A549 (cell line): ENCODE results near the gene LAMC1. TPM values are rescaled to one million over a fixed set of nuclear protein-coding genes. Genes with fewer than 3 reads are reported as not detected.

Source experiments
- ATAC-seq, 2 experiments: fragments of 200-7000 bp in 1 of 2; fragments of >200 bp in 1 of 2; cut with Nextera tagmentation in 1 of 2; cut with Tn5 transposase in 1 of 2; 3 replicates each; pipeline versions ENCODE4 v1.8.0 to v1.9.1; 2018 to 2020; ENCODE audit warnings: mild to moderate bottlenecking in 1 of 2, moderate library complexity in 1 of 2
- CTCF ChIA-PET: fragments of 300-600 bp; sonication (Branson Sonifier 250); formaldehyde crosslinking; extraction: SDS; loops from one replicate; lab custom pipeline; 2021; ENCODE audit warnings: antibody characterized with exemption, inconsistent platforms; lab: Yijun Ruan, JAX
- POLR2A ChIA-PET: fragments of 350-600 bp; formaldehyde crosslinking; extraction: SDS; loops from one replicate; lab custom pipeline; 2021; ENCODE audit warnings: antibody characterized with exemption, inconsistent platforms; lab: Yijun Ruan, JAX
- DNase-seq, 2 experiments: peaks; one replicate each; pipeline versions ENCODE4 v3.0.0 to v3.0.0-alpha.2; 2011 to 2016; ENCODE audit warnings: low read depth in 1 of 2, low spot score in 1 of 2
- FAIRE-seq: peaks from 2 replicates; lab custom pipeline; 2011; peaks lifted over from hg19 to GRCh38; lab: Jason Lieb, UNC
- H3K27ac ChIP-seq, 2 experiments: fragments of >200 bp; sonication (Bioruptor Twin); formaldehyde crosslinking; 3 replicates each; pipeline ENCODE4 v1.5.1; 2016 to 2017
- H3K4me1 ChIP-seq: fragments of >200 bp; sonication (Bioruptor Twin); formaldehyde crosslinking; 3 replicates; pipeline ENCODE4 v1.6.1; 2016
- H3K4me2 ChIP-seq: fragments of >200 bp; sonication (Bioruptor Twin); formaldehyde crosslinking; 3 replicates; pipeline ENCODE4 v1.6.1; 2016
- H3K4me3 ChIP-seq: fragments of >200 bp; sonication (Bioruptor Twin); formaldehyde crosslinking; 3 replicates; pipeline ENCODE4 v1.5.1; 2016
- H3K9me3 ChIP-seq: fragments of >200 bp; sonication (Bioruptor Twin); formaldehyde crosslinking; 3 replicates; pipeline ENCODE4 v1.6.1; 2016
- BHLHE40 ChIP-seq: IDR thresholded peaks from 2 replicates; pipeline ENCODE4 v1.6.1; 2012; ENCODE audit warnings: low read depth, low read length, inconsistent platforms
- CBX2 ChIP-seq: fragments of 200-600 bp; sonication (generic); IDR thresholded peaks from 2 replicates; pipeline ENCODE4 v1.6.1; 2016; ENCODE audit warnings: low read depth, mild to moderate bottlenecking, borderline replicate concordance
- CBX8 ChIP-seq: fragments of 200-600 bp; sonication (generic); IDR thresholded peaks from 2 replicates; pipeline ENCODE4 v1.6.1; 2016
- CHD2 ChIP-seq: fragments of 150-350 bp; IDR thresholded peaks from 2 replicates; pipeline ENCODE4 v1.6.1; 2014; ENCODE audit warnings: low read length; ENCODE audit not compliant: partially characterized antibody
- CHD4 ChIP-seq: fragments of 200-600 bp; sonication (generic); IDR thresholded peaks from 2 replicates; pipeline ENCODE4 v1.6.1; 2016; ENCODE audit warnings: antibody characterized with exemption, mild to moderate bottlenecking, borderline replicate concordance
- EHF ChIP-seq: fragments of 250-450 bp; sonication (Bioruptor Pico); IDR thresholded peaks from 2 replicates; pipeline ENCODE4 v1.5.0; 2020; ENCODE audit warnings: mild to moderate bottlenecking
- EHMT2 ChIP-seq: fragments of 200-600 bp; sonication (generic); IDR thresholded peaks from 2 replicates; pipeline ENCODE4 v1.6.1; 2016; ENCODE audit warnings: antibody characterized with exemption, low read depth, mild to moderate bottlenecking, moderate library complexity
- EP300 ChIP-seq, 2 experiments: fragments of >200 bp; sonication (Bioruptor Twin); formaldehyde crosslinking; IDR thresholded peaks; 2 replicates in 1 of 2; 3 replicates in 1 of 2; pipeline ENCODE4 v1.6.1; 2016 to 2017
- ESRRA ChIP-seq: fragments of 150-350 bp; IDR thresholded peaks from 2 replicates; pipeline ENCODE4 v1.6.1; 2014; ENCODE audit warnings: mild to moderate bottlenecking, low read length, borderline replicate concordance
- FOSB ChIP-seq: fragments of 250-450 bp; sonication (Bioruptor Pico); IDR thresholded peaks from 2 replicates; pipeline ENCODE4 v1.5.0; 2020; ENCODE audit warnings: mild to moderate bottlenecking, moderate library complexity
- FOXS1 ChIP-seq: fragments of 250-450 bp; sonication (Bioruptor Pico); IDR thresholded peaks from 2 replicates; pipeline ENCODE4 v1.5.0; 2020; ENCODE audit warnings: mild to moderate bottlenecking, moderate library complexity
- GATA3 ChIP-seq: IDR thresholded peaks from 2 replicates; pipeline ENCODE4 v1.6.1; 2012; ENCODE audit warnings: borderline replicate concordance
- HDAC2 ChIP-seq: fragments of 200-600 bp; sonication (generic); IDR thresholded peaks from 2 replicates; pipeline ENCODE4 v1.6.1; 2016
- HOXB5 ChIP-seq: fragments of 250-450 bp; sonication (Bioruptor Pico); IDR thresholded peaks from 2 replicates; pipeline ENCODE4 v1.5.0; 2020; ENCODE audit warnings: mild to moderate bottlenecking, moderate library complexity
- JUN ChIP-seq, 2 experiments: fragments of >200 bp; sonication (Bioruptor Twin); formaldehyde crosslinking; IDR thresholded peaks; 2 replicates in 1 of 2; 3 replicates in 1 of 2; pipeline ENCODE4 v1.6.1; 2016 to 2017
- MAFK ChIP-seq: fragments of 450-650 bp; IDR thresholded peaks from 2 replicates; pipeline ENCODE4 v1.6.1; 2014; ENCODE audit not compliant: partially characterized antibody
- NFE2L2 ChIP-seq: fragments of 150-350 bp; conservative IDR thresholded peaks from 2 replicates; pipeline ENCODE4 v1.6.1; 2014; ENCODE audit warnings: low read length
- NPAS2 ChIP-seq: fragments of 250-450 bp; sonication (Bioruptor Pico); IDR thresholded peaks from 2 replicates; pipeline ENCODE4 v1.8.0; 2022; ENCODE audit warnings: mild to moderate bottlenecking, moderate library complexity, borderline replicate concordance
- POLR2A ChIP-seq: IDR thresholded peaks from 2 replicates; pipeline ENCODE4 v1.6.1; 2012; ENCODE audit warnings: mild to moderate bottlenecking, low read length
- RAD21 ChIP-seq, 2 experiments: fragments of >200 bp in 1 of 2; sonication (Bioruptor Twin) in 1 of 2; formaldehyde crosslinking in 1 of 2; IDR thresholded peaks in 1 of 2; conservative IDR thresholded peaks in 1 of 2; 2 replicates in 1 of 2; 3 replicates in 1 of 2; pipeline ENCODE4 v1.6.1; 2012 to 2018; ENCODE audit warnings: inconsistent platforms in 1 of 2
- RARB ChIP-seq: fragments of 250-450 bp; sonication (Bioruptor Pico); IDR thresholded peaks from 2 replicates; pipeline ENCODE4 v1.8.0; 2021; ENCODE audit warnings: mild to moderate bottlenecking, moderate library complexity
- RCOR1 ChIP-seq: fragments of 150-350 bp; IDR thresholded peaks from 2 replicates; pipeline ENCODE4 v1.6.1; 2014; ENCODE audit warnings: antibody characterized with exemption, low read length, low read depth
- SREBF2 ChIP-seq: fragments of 450-650 bp; IDR thresholded peaks from 2 replicates; pipeline ENCODE4 v1.6.1; 2014; ENCODE audit warnings: mild to moderate bottlenecking, moderate library complexity
- ZFP36 ChIP-seq: fragments of 450-650 bp; IDR thresholded peaks from 2 replicates; pipeline ENCODE4 v1.6.1; 2014; ENCODE audit warnings: borderline replicate concordance; ENCODE audit not compliant: partially characterized antibody
- WGBS: methylation state at CpG from one replicate; pipeline ENCODE4 v1.1.6; 2017; ENCODE audit errors: missing lambda C conversion rate; 5-methylcytosine and 5-hydroxymethylcytosine counted together
- polyA plus RNA-seq, 4 experiments: library from polyadenylated mRNA; depleted of rRNA in 3 of 4; stranded (reverse); fragments of >200 nt; fragmentation: RNase III in 1 of 4; extraction: RNeasy Plus Mini Kit Qiagen cat#74134 plus additional on column Dnase treatment in 1 of 4; gene quantifications; 2 replicates in 3 of 4; 3 replicates in 1 of 4; pipeline ENCODE4 v1.2.3, GENCODE V29; 2011 to 2017
- TF ChIP-seq, protein P1 (sequence below): fragments of >200 bp; sonication (Bioruptor Twin); formaldehyde crosslinking; IDR thresholded peaks from 3 replicates; pipeline ENCODE4 v1.6.1; 2016
- TF ChIP-seq, protein P2 (sequence below): fragments of 150-350 bp; IDR thresholded peaks from 2 replicates; pipeline ENCODE4 v1.6.1; 2014; ENCODE audit warnings: low read depth, mild to moderate bottlenecking, low read length
- TF ChIP-seq, protein P3 (sequence below): fragments of >200 bp; sonication (Bioruptor Twin); formaldehyde crosslinking; IDR thresholded peaks from 3 replicates; pipeline ENCODE4 v1.5.1; 2016
- TF ChIP-seq, protein P4 (sequence below): fragments of 200-600 bp; sonication (generic); IDR thresholded peaks from 2 replicates; pipeline ENCODE4 v1.6.1; 2016; ENCODE audit warnings: antibody characterized with exemption, mild to moderate bottlenecking, moderate library complexity
- TF ChIP-seq, protein P5 (sequence below): fragments of 250-450 bp; sonication (Bioruptor Pico); IDR thresholded peaks from 2 replicates; pipeline ENCODE4 v1.5.0; 2020; ENCODE audit warnings: low read depth, mild to moderate bottlenecking, moderate library complexity

Gene LAMC1
- polyA plus RNA-seq, 2 of the 4 experiments (the other 2 are of a cell fraction): 93.7 to 152 TPM

DNA sequence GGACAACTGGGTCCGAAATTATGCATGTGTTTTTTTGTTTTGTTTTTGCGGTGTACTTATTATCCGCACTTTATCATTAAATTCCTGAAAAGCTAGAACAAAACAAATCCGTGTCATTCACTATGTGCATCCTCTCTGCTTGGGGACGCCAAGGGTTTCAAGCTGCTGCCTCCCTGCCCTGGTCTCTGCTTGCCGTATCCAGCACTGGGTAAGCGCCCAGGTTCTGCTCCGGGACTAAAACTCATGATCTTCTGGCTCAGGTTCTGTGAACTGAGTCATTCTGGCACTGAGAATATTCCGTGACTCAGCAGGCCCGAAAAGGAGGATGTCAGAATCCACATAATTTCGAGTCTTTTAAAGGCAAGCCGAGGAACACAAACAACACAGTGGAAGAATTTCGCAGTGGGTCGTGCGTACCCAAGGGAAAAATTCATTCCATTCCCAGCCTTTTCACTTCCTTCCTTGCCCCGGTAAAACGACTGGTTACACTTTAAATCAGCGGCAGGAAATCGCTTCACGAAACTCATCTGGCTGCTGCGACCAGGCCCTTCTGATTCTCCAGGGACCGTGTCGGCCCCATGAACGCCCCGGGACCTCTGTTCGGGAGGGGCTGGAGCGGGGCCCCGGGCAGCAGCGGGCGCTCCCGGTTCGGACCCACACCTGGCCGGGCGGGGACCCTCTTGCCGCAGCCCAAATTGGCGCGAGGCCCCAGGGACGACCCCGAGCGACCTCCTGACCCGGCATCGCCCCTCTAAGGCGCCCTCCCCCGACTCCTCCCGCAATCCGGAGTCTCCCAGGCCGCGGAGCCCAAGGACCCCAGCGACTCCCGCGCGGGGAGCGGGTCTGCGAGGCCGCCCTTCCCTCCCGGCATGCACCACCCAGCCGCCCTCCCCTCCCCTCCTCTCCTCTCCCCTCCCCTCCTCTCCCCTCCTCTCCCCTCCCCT is 746 bp upstream of the LAMC1 start (continued):
- TF ChIP-seq, protein P1, sequence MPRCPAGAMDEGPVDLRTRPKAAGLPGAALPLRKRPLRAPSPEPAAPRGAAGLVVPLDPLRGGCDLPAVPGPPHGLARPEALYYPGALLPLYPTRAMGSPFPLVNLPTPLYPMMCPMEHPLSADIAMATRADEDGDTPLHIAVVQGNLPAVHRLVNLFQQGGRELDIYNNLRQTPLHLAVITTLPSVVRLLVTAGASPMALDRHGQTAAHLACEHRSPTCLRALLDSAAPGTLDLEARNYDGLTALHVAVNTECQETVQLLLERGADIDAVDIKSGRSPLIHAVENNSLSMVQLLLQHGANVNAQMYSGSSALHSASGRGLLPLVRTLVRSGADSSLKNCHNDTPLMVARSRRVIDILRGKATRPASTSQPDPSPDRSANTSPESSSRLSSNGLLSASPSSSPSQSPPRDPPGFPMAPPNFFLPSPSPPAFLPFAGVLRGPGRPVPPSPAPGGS: no peak
- no peak for TF ChIP-seq NPAS2
- TF ChIP-seq EHF (CRISPR knock-in tag): no peak
- TF ChIP-seq, protein P2, sequence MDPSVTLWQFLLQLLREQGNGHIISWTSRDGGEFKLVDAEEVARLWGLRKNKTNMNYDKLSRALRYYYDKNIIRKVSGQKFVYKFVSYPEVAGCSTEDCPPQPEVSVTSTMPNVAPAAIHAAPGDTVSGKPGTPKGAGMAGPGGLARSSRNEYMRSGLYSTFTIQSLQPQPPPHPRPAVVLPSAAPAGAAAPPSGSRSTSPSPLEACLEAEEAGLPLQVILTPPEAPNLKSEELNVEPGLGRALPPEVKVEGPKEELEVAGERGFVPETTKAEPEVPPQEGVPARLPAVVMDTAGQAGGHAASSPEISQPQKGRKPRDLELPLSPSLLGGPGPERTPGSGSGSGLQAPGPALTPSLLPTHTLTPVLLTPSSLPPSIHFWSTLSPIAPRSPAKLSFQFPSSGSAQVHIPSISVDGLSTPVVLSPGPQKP: no peak
- 0 out of 2 replicates have a peak, but pooled peaks have one; percentile 32 for TF ChIP-seq GATA3
- no peak for TF ChIP-seq BHLHE40
- no peak for TF ChIP-seq EHMT2
- TF ChIP-seq FOXS1: no peak
- TF ChIP-seq CBX8: no peak
- TF ChIP-seq HDAC2: no peak
- TF ChIP-seq ZFP36: no peak
- no peak for TF ChIP-seq CHD2
- TF ChIP-seq RCOR1: no peak
- no peak for TF ChIP-seq CBX2
- TF ChIP-seq JUN (IDR thresholded peaks at IDR 0.05): peak; percentile 41 to 86; a peak in 4 of 5 replicates
- TF ChIP-seq NFE2L2: peak; percentile 85
- no peak for TF ChIP-seq SREBF2
- TF ChIP-seq ESRRA: no peak
- 0 out of 2 replicates have a peak, but pooled peaks have one; percentile 64 for TF ChIP-seq FOSB
- TF ChIP-seq POLR2A: peak; percentile 78
- TF ChIP-seq, protein P3, sequence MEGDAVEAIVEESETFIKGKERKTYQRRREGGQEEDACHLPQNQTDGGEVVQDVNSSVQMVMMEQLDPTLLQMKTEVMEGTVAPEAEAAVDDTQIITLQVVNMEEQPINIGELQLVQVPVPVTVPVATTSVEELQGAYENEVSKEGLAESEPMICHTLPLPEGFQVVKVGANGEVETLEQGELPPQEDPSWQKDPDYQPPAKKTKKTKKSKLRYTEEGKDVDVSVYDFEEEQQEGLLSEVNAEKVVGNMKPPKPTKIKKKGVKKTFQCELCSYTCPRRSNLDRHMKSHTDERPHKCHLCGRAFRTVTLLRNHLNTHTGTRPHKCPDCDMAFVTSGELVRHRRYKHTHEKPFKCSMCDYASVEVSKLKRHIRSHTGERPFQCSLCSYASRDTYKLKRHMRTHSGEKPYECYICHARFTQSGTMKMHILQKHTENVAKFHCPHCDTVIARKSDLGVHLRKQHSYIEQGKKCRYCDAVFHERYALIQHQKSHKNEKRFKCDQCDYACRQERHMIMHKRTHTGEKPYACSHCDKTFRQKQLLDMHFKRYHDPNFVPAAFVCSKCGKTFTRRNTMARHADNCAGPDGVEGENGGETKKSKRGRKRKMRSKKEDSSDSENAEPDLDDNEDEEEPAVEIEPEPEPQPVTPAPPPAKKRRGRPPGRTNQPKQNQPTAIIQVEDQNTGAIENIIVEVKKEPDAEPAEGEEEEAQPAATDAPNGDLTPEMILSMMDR: no peak
- TF ChIP-seq RAD21 (conservative IDR thresholded peaks at IDR 0.05 in 1 of 2, IDR thresholded peaks at IDR 0.05 in 1 of 2): 0 out of 5 replicates have a peak, but pooled peaks of 1 of the 2 experiments have one; percentile 1
- TF ChIP-seq HOXB5 (CRISPR knock-in tag): 0 out of 2 replicates have a peak, but pooled peaks have one; percentile 47
- peak; percentile 97 for TF ChIP-seq MAFK
- TF ChIP-seq, all 56 proteins: peak for 19

DNA sequence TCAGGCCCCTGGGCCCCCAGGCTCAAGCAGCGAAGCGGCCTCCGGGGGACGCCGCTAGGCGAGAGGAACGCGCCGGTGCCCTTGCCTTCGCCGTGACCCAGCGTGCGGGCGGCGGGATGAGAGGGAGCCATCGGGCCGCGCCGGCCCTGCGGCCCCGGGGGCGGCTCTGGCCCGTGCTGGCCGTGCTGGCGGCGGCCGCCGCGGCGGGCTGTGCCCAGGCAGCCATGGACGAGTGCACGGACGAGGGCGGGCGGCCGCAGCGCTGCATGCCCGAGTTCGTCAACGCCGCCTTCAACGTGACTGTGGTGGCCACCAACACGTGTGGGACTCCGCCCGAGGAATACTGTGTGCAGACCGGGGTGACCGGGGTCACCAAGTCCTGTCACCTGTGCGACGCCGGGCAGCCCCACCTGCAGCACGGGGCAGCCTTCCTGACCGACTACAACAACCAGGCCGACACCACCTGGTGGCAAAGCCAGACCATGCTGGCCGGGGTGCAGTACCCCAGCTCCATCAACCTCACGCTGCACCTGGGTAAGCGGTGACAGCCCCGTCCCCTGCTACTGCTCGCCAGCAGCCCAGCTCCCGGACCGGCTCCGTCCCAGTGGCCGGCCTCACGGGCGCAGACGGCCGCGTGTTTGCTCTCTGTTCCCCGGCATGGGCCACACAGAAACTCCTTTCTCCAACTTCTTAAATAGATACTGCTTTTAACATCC is 539 bp downstream of the LAMC1 start:
- ATAC-seq (peak; percentile 79 to 85), DNase-seq (peak; percentile 86), FAIRE-seq (no peak)
- under 1% methylated on average over 17 of the region's 68 CpGs for WGBS
- peak overlapping the region; percentile 76 for H3K4me3 ChIP-seq
- peak overlapping the region; percentile 99 to 100 for H3K27ac ChIP-seq
- H3K4me1 ChIP-seq: peaks cover 62% of the 10 kb centered on the region
- H3K9me3 ChIP-seq: no peaks in the 10 kb centered on the region
- ChIA-PET POLR2A (interaction anchor here (0.6 to 1.0 kb wide), 4 partner anchors 22 to 157 kb away, joined by 3 to 9 read pairs (median 3); no protein-coding TSS in a partner anchor), CTCF (interaction anchor here (0.6 to 2.3 kb wide), 10 partner anchors 17 to 211 kb away, joined by 3 to 14 read pairs (median 3); no protein-coding TSS in a partner anchor)
- peak overlapping the region; percentile 85 for H3K4me2 ChIP-seq
- no peak for TF ChIP-seq RARB (CRISPR knock-in tag)
- TF ChIP-seq, protein P4, sequence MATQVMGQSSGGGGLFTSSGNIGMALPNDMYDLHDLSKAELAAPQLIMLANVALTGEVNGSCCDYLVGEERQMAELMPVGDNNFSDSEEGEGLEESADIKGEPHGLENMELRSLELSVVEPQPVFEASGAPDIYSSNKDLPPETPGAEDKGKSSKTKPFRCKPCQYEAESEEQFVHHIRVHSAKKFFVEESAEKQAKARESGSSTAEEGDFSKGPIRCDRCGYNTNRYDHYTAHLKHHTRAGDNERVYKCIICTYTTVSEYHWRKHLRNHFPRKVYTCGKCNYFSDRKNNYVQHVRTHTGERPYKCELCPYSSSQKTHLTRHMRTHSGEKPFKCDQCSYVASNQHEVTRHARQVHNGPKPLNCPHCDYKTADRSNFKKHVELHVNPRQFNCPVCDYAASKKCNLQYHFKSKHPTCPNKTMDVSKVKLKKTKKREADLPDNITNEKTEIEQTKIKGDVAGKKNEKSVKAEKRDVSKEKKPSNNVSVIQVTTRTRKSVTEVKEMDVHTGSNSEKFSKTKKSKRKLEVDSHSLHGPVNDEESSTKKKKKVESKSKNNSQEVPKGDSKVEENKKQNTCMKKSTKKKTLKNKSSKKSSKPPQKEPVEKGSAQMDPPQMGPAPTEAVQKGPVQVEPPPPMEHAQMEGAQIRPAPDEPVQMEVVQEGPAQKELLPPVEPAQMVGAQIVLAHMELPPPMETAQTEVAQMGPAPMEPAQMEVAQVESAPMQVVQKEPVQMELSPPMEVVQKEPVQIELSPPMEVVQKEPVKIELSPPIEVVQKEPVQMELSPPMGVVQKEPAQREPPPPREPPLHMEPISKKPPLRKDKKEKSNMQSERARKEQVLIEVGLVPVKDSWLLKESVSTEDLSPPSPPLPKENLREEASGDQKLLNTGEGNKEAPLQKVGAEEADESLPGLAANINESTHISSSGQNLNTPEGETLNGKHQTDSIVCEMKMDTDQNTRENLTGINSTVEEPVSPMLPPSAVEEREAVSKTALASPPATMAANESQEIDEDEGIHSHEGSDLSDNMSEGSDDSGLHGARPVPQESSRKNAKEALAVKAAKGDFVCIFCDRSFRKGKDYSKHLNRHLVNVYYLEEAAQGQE: no peak
- no peak for TF ChIP-seq EP300 (IDR thresholded peaks at IDR 0.05)
- peak; percentile 51 to 55; a peak in 4 of 5 replicates for TF ChIP-seq RAD21 (conservative IDR thresholded peaks at IDR 0.05 in 1 of 2, IDR thresholded peaks at IDR 0.05 in 1 of 2)
- TF ChIP-seq, protein P5, sequence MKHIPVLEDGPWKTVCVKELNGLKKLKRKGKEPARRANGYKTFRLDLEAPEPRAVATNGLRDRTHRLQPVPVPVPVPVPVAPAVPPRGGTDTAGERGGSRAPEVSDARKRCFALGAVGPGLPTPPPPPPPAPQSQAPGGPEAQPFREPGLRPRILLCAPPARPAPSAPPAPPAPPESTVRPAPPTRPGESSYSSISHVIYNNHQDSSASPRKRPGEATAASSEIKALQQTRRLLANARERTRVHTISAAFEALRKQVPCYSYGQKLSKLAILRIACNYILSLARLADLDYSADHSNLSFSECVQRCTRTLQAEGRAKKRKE: no peak
- no peak for TF ChIP-seq NFE2L2
- TF ChIP-seq CHD4: no peak
